GM23338 (cell line): ENCODE results near the gene NLRX1. TPM values are rescaled to one million over a fixed set of nuclear protein-coding genes. Genes with fewer than 3 reads are reported as not detected.

Source experiments
- ATAC-seq: fragments of 200-7000 bp; cut with Tn5 transposase; 3 replicates; pipeline ENCODE4 v1.9.1; 2020
- DNase-seq: peaks from one replicate; pipeline ENCODE4 v3.0.0-alpha.2; 2015; ENCODE audit warnings: low spot score
- H2AFZ ChIP-seq: fragments of 200-600 bp; sonication (generic); 2 replicates; pipeline ENCODE4 v1.8.0; 2016; ENCODE audit warnings: antibody characterized with exemption, mild to moderate bottlenecking, moderate library complexity
- H3F3A ChIP-seq: fragments of 200-600 bp; sonication (generic); replicated peaks from 2 replicates; pipeline ENCODE4 v1.8.0; 2017; ENCODE audit warnings: antibody characterized with exemption, mixed run types, low read depth
- H3K27ac ChIP-seq: fragments of 200-600 bp; sonication (generic); 2 replicates; pipeline ENCODE4 v1.6.1; 2016; ENCODE audit warnings: low read depth
- H3K27me3 ChIP-seq: fragments of 200-600 bp; sonication (generic); 2 replicates; pipeline ENCODE4 v1.8.0; 2016; ENCODE audit warnings: mild to moderate bottlenecking, mixed run types, moderate library complexity; ENCODE audit not compliant: insufficient read depth
- H3K36me3 ChIP-seq: fragments of 200-600 bp; sonication (generic); 2 replicates; pipeline ENCODE4 v1.8.0; 2016; ENCODE audit warnings: mild to moderate bottlenecking; ENCODE audit not compliant: insufficient read depth
- H3K4me1 ChIP-seq: fragments of 200-600 bp; sonication (generic); 2 replicates; pipeline ENCODE4 v1.8.0; 2016; ENCODE audit warnings: mild to moderate bottlenecking, moderate library complexity; ENCODE audit not compliant: insufficient read depth
- H3K4me2 ChIP-seq: fragments of 200-600 bp; sonication (generic); 2 replicates; pipeline ENCODE4 v1.7.1; 2017; ENCODE audit warnings: mixed run types
- H3K4me3 ChIP-seq: fragments of 200-600 bp; sonication (generic); 2 replicates; pipeline ENCODE4 v1.6.1; 2016; ENCODE audit warnings: mixed run types
- H3K79me2 ChIP-seq: fragments of 200-600 bp; sonication (generic); replicated peaks from 2 replicates; pipeline ENCODE4 v1.8.0; 2017; ENCODE audit warnings: mild to moderate bottlenecking; ENCODE audit not compliant: insufficient read depth
- H3K9me2 ChIP-seq: fragments of 200-600 bp; sonication (generic); 2 replicates; pipeline ENCODE4 v1.8.0; 2017; ENCODE audit not compliant: insufficient read depth
- H4K20me1 ChIP-seq: fragments of 200-600 bp; sonication (generic); replicated peaks from 2 replicates; pipeline ENCODE4 v1.8.0; 2017; ENCODE audit warnings: mild to moderate bottlenecking; ENCODE audit not compliant: insufficient read depth
- H3K27ac Mint-ChIP-seq: 2 replicates; pipeline ENCODE4 v1.8.0; 2020; ENCODE audit warnings: inconsistent platforms, mild to moderate bottlenecking, moderate library complexity, mixed read lengths
- H3K27me3 Mint-ChIP-seq: 3 replicates; pipeline ENCODE4 v1.8.0; 2022; ENCODE audit warnings: low read depth, mild to moderate bottlenecking, moderate library complexity, mixed read lengths, inconsistent platforms; ENCODE audit not compliant: insufficient read depth, poor library complexity
- H3K36me3 Mint-ChIP-seq: 3 replicates; pipeline ENCODE4 v1.8.0; 2021; ENCODE audit warnings: low read depth, mild to moderate bottlenecking, inconsistent platforms, moderate library complexity, mixed read lengths
- H3K4me1 Mint-ChIP-seq: 3 replicates; pipeline ENCODE4 v1.8.0; 2020; ENCODE audit warnings: mild to moderate bottlenecking, inconsistent platforms, mixed read lengths
- H3K4me3 Mint-ChIP-seq: 3 replicates; pipeline ENCODE4 v1.8.0; 2021; ENCODE audit warnings: moderate library complexity, mild to moderate bottlenecking, inconsistent platforms, mixed read lengths
- H3K9me3 Mint-ChIP-seq: 3 replicates; pipeline ENCODE4 v1.8.0; 2020; ENCODE audit warnings: moderate library complexity, mild to moderate bottlenecking, inconsistent platforms, mixed read lengths
- EZH2 ChIP-seq: fragments of 200-600 bp; sonication (generic); IDR thresholded peaks from one replicate; pipeline ENCODE4 v1.8.0; 2017; ENCODE audit warnings: antibody characterized with exemption, mild to moderate bottlenecking, low read depth; ENCODE audit not compliant: unreplicated experiment
- JUNB ChIP-seq: IDR thresholded peaks from one replicate; pipeline ENCODE4 v1.6.1; 2016; ENCODE audit warnings: antibody characterized with exemption; ENCODE audit not compliant: unreplicated experiment
- POLR2AphosphoS5 ChIP-seq: IDR thresholded peaks from 2 replicates; pipeline ENCODE4 v1.6.1; 2016; ENCODE audit warnings: antibody characterized with exemption, low read depth
- polyA plus RNA-seq: library from polyadenylated mRNA; unstranded; fragments of >200 nt; fragmentation: Nextera tagmentation; extraction: Ambion mirVana; gene quantifications from 2 replicates; pipeline ENCODE4 v1.2.1, GENCODE V29; 2016
- total RNA-seq: library from RNA; depleted of rRNA; stranded (reverse); fragments of >200 nt; shearing (Covaris generic); gene quantifications from 2 replicates; pipeline ENCODE4 v1.2.3, GENCODE V29; 2014
- TF ChIP-seq, protein P1 (sequence below): fragments of 250-450 bp; sonication (Bioruptor Pico); IDR thresholded peaks from 2 replicates; pipeline ENCODE4 v1.5.0; 2020; ENCODE audit warnings: mild to moderate bottlenecking, moderate library complexity
- TF ChIP-seq, protein P2 (sequence below): IDR thresholded peaks from 2 replicates; pipeline ENCODE4 v1.6.1; 2016; ENCODE audit warnings: antibody characterized with exemption
- TF ChIP-seq, protein P3 (sequence below): IDR thresholded peaks from one replicate; pipeline ENCODE4 v1.6.1; 2018; ENCODE audit warnings: antibody characterized with exemption; ENCODE audit not compliant: unreplicated experiment

NLRX1 gene
- total and polyA plus RNA-seq, 2 experiments from 2014 or later, result 2.8 to 13.8 TPM

GRCh38 chr11:119121811-119122124 is 46.8 kb upstream of the NLRX1 start (continued):
- TF ChIP-seq, protein P1, sequence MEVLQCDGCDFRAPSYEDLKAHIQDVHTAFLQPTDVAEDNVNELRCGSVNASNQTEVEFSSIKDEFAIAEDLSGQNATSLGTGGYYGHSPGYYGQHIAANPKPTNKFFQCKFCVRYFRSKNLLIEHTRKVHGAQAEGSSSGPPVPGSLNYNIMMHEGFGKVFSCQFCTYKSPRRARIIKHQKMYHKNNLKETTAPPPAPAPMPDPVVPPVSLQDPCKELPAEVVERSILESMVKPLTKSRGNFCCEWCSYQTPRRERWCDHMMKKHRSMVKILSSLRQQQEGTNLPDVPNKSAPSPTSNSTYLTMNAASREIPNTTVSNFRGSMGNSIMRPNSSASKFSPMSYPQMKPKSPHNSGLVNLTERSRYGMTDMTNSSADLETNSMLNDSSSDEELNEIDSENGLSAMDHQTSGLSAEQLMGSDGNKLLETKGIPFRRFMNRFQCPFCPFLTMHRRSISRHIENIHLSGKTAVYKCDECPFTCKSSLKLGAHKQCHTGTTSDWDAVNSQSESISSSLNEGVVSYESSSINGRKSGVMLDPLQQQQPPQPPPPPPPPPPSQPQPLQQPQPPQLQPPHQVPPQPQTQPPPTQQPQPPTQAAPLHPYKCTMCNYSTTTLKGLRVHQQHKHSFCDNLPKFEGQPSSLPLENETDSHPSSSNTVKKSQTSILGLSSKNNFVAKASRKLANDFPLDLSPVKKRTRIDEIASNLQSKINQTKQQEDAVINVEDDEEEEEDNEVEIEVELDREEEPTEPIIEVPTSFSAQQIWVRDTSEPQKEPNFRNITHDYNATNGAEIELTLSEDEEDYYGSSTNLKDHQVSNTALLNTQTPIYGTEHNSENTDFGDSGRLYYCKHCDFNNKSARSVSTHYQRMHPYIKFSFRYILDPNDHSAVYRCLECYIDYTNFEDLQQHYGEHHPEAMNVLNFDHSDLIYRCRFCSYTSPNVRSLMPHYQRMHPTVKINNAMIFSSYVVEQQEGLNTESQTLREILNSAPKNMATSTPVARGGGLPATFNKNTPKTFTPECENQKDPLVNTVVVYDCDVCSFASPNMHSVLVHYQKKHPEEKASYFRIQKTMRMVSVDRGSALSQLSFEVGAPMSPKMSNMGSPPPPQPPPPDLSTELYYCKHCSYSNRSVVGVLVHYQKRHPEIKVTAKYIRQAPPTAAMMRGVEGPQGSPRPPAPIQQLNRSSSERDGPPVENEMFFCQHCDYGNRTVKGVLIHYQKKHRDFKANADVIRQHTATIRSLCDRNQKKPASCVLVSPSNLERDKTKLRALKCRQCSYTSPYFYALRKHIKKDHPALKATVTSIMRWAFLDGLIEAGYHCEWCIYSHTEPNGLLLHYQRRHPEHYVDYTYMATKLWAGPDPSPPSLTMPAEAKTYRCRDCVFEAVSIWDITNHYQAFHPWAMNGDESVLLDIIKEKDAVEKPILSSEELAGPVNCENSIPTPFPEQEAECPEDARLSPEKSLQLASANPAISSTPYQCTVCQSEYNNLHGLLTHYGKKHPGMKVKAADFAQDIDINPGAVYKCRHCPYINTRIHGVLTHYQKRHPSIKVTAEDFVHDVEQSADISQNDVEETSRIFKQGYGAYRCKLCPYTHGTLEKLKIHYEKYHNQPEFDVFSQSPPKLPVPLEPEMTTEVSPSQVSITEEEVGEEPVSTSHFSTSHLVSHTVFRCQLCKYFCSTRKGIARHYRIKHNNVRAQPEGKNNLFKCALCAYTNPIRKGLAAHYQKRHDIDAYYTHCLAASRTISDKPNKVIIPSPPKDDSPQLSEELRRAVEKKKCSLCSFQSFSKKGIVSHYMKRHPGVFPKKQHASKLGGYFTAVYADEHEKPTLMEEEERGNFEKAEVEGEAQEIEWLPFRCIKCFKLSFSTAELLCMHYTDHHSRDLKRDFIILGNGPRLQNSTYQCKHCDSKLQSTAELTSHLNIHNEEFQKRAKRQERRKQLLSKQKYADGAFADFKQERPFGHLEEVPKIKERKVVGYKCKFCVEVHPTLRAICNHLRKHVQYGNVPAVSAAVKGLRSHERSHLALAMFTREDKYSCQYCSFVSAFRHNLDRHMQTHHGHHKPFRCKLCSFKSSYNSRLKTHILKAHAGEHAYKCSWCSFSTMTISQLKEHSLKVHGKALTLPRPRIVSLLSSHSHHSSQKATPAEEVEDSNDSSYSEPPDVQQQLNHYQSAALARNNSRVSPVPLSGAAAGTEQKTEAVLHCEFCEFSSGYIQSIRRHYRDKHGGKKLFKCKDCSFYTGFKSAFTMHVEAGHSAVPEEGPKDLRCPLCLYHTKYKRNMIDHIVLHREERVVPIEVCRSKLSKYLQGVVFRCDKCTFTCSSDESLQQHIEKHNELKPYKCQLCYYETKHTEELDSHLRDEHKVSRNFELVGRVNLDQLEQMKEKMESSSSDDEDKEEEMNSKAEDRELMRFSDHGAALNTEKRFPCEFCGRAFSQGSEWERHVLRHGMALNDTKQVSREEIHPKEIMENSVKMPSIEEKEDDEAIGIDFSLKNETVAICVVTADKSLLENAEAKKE (CRISPR knock-in tag), result no peak
- TF ChIP-seq, protein P2, sequence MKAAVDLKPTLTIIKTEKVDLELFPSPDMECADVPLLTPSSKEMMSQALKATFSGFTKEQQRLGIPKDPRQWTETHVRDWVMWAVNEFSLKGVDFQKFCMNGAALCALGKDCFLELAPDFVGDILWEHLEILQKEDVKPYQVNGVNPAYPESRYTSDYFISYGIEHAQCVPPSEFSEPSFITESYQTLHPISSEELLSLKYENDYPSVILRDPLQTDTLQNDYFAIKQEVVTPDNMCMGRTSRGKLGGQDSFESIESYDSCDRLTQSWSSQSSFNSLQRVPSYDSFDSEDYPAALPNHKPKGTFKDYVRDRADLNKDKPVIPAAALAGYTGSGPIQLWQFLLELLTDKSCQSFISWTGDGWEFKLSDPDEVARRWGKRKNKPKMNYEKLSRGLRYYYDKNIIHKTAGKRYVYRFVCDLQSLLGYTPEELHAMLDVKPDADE, result no peak

GRCh38 chr11:119125821-119126220 is 42.7 kb upstream of the NLRX1 start:
- no peaks in the 10 kb centered on the region for H3K9me2 ChIP-seq
- H3F3A ChIP-seq, result peaks cover 11% of the 10 kb centered on the region; the same call in 1 of the 2 replicates
- H4K20me1 ChIP-seq, result peaks cover 17% of the 10 kb centered on the region; the same call in 1 of the 2 replicates
- no peak for ATAC-seq
- H2AFZ ChIP-seq, result no peak overlapping the region
- H3K27me3 ChIP-seq, result no peaks in the 10 kb centered on the region
- Mint-ChIP-seq H3K27ac (no peak overlapping the region), H3K27me3 (peaks cover 9% of the 10 kb centered on the region), H3K9me3 (no peaks in the 10 kb centered on the region), H3K4me3 (no peak overlapping the region), H3K4me1 (peaks cover 14% of the 10 kb centered on the region), H3K36me3 (peaks cover 28% of the 10 kb centered on the region)
- H3K4me3 ChIP-seq, result no peak overlapping the region
- H3K4me1 ChIP-seq, result peaks cover 7% of the 10 kb centered on the region; the same call in 1 of the 2 replicates
- DNase-seq, result no peak
- H3K4me2 ChIP-seq, result no peak overlapping the region
- peaks cover 31% of the 10 kb centered on the region for H3K79me2 ChIP-seq
- peaks cover 13% of the 10 kb centered on the region; the same call in 1 of the 2 replicates for H3K36me3 ChIP-seq
- peak overlapping the region; percentile 55; the same call in 1 of the 2 replicates for H3K27ac ChIP-seq
- TF ChIP-seq, protein P3, sequence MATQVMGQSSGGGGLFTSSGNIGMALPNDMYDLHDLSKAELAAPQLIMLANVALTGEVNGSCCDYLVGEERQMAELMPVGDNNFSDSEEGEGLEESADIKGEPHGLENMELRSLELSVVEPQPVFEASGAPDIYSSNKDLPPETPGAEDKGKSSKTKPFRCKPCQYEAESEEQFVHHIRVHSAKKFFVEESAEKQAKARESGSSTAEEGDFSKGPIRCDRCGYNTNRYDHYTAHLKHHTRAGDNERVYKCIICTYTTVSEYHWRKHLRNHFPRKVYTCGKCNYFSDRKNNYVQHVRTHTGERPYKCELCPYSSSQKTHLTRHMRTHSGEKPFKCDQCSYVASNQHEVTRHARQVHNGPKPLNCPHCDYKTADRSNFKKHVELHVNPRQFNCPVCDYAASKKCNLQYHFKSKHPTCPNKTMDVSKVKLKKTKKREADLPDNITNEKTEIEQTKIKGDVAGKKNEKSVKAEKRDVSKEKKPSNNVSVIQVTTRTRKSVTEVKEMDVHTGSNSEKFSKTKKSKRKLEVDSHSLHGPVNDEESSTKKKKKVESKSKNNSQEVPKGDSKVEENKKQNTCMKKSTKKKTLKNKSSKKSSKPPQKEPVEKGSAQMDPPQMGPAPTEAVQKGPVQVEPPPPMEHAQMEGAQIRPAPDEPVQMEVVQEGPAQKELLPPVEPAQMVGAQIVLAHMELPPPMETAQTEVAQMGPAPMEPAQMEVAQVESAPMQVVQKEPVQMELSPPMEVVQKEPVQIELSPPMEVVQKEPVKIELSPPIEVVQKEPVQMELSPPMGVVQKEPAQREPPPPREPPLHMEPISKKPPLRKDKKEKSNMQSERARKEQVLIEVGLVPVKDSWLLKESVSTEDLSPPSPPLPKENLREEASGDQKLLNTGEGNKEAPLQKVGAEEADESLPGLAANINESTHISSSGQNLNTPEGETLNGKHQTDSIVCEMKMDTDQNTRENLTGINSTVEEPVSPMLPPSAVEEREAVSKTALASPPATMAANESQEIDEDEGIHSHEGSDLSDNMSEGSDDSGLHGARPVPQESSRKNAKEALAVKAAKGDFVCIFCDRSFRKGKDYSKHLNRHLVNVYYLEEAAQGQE, result no peak
- TF ChIP-seq POLR2AphosphoS5 (no peak), JUNB (no peak), EZH2 (no peak)
